OCI-LY1 (cell line): ENCODE data around the gene ART1.

Source experiments
- CTCF ChIP-seq: fragments of 200-600 bp; sonication (generic), shearing (Covaris generic); IDR thresholded peaks from 2 replicates; pipeline ENCODE4 v1.5.1; 2017; ENCODE audit warnings: mild to moderate bottlenecking, antibody characterized with exemption, low read length, moderate library complexity, mixed read lengths
- EZH2 ChIP-seq: fragments of 200-600 bp; sonication (generic), shearing (Covaris generic); IDR thresholded peaks from 2 replicates; pipeline ENCODE4 v1.8.0; 2017; ENCODE audit warnings: borderline replicate concordance, mixed run types, mild to moderate bottlenecking, antibody characterized with exemption, low read length, moderate library complexity, mixed read lengths

- TF ChIP-seq CTCF (no peak), EZH2 (no peak)
Observed at GRCh38 chr11:3660960-3661359, 16.0 kb downstream of the ART1 start.
